ENCODE data around the gene CCDC80.

DNA sequence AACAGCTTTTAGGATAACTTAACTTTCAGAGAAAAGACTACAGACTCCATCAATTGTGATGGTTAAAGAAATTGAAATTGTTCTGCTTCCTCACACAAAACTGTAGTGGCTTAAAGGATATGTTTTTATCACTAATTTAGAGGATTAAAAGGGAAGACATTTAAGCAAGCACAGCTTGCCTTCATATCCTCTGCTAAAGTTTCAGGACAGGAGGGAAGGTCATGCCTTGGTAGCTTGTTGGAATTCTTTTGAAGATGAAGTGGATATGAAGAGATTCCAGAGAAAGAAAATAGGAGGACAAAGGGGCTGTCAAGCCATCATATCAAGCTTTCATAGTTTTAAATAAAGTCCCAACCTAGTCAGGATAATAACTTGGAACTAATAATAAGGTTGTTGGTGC is 33.1 kb downstream of the CCDC80 start:
- TF ChIP-seq TAF1 (IDR thresholded peaks at IDR 0.05; ENCODE audit: low read depth): no peak
- TF ChIP-seq FOXM1 (IDR thresholded peaks at IDR 0.05; ENCODE audit: borderline replicate concordance, low read depth): no peak
- TF ChIP-seq, protein P1, sequence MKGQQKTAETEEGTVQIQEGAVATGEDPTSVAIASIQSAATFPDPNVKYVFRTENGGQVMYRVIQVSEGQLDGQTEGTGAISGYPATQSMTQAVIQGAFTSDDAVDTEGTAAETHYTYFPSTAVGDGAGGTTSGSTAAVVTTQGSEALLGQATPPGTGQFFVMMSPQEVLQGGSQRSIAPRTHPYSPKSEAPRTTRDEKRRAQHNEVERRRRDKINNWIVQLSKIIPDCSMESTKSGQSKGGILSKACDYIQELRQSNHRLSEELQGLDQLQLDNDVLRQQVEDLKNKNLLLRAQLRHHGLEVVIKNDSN (IDR thresholded peaks at IDR 0.05): no peak
- TF ChIP-seq EP300 (IDR thresholded peaks at IDR 0.05; ENCODE audit: borderline replicate concordance): no peak
- no peak for TF ChIP-seq RAD21 (IDR thresholded peaks at IDR 0.05; ENCODE audit: low read depth)
- TF ChIP-seq, protein P2, sequence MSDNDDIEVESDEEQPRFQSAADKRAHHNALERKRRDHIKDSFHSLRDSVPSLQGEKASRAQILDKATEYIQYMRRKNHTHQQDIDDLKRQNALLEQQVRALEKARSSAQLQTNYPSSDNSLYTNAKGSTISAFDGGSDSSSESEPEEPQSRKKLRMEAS (IDR thresholded peaks at IDR 0.05): no peak
